ENCODE data around the gene FCMR.
A peak's percentile ranks its signal among the peaks of the same experiment; 100 is the strongest.

Gene FCMR

GRCh38 chr1:206939131-206939530 is 17.4 kb upstream of the FCMR start:
- no peak for TF ChIP-seq CTCF (IDR thresholded peaks at IDR 0.05)

GRCh38 chr1:206937425-206937824 is 15.7 kb upstream of the FCMR start:
- no peak for TF ChIP-seq CTCF (IDR thresholded peaks at IDR 0.05)

GRCh38 chr1:206935491-206936067 is 13.8 kb upstream of the FCMR start:
- peak; percentile 46 for TF ChIP-seq CTCF (IDR thresholded peaks at IDR 0.05)

GRCh38 chr1:206933333-206933945 is 11.7 kb upstream of the FCMR start:
- peak; percentile 74 for TF ChIP-seq CTCF (IDR thresholded peaks at IDR 0.05)

- TF ChIP-seq CTCF (IDR thresholded peaks at IDR 0.05), result no peak
Measured at GRCh38 chr1:206932177-206932576, 10.4 kb upstream of the FCMR start.

- TF ChIP-seq CTCF (IDR thresholded peaks at IDR 0.05), result no peak
Measured at GRCh38 chr1:206931709-206932108, 10.0 kb upstream of the FCMR start.

GRCh38 chr1:206930210-206930798 is 8.6 kb upstream of the FCMR start:
- TF ChIP-seq CTCF (IDR thresholded peaks at IDR 0.05), result no peak

Data from LNCAP (cell line).